HG02870 (cell line): ENCODE measurements around the gene LRRC19.

Experiments
- ATAC-seq: cut with Tn5 transposase; IDR thresholded peaks from one replicate; pipeline ENCODE4 v1.9.1; 2021; ENCODE audit warnings: mild to moderate bottlenecking, moderate library complexity; ENCODE audit not compliant: unreplicated experiment

Gene LRRC19

GRCh38 chr9:27005491-27005890, at the start of gene LRRC19:
Gene LRRC19, minus strand, starts transcription at chr9:27005672. Its CDS starts 5,978 bp downstream, at chr9:26999694.
- no peak for ATAC-seq

- no peak for ATAC-seq
These were observed 49.4 kb upstream of the LRRC19 start for GRCh38 chr9:27054841-27055240.

GRCh38 chr9:27054125-27054524, 48.7 kb upstream of the LRRC19 start:
- ATAC-seq: no peak

GRCh38 chr9:27053369-27054022, 48.0 kb upstream of the LRRC19 start:
- ATAC-seq: no peak

- no peak for ATAC-seq
These were observed 41.7 kb upstream of the LRRC19 start for GRCh38 chr9:27047136-27047535.

GRCh38 chr9:27043176-27043575, 37.7 kb upstream of the LRRC19 start:
- ATAC-seq: no peak

GRCh38 chr9:27042476-27042875, 37.0 kb upstream of the LRRC19 start:
- no peak for ATAC-seq

GRCh38 chr9:27041746-27042145, 36.3 kb upstream of the LRRC19 start:
- ATAC-seq: no peak

GRCh38 chr9:27037499-27037898, 32.0 kb upstream of the LRRC19 start:
- ATAC-seq: no peak

- peak; percentile 91 for ATAC-seq
These were observed 28.4 kb upstream of the LRRC19 start for GRCh38 chr9:27033815-27034403.

GRCh38 chr9:27029186-27029585, 23.7 kb upstream of the LRRC19 start:
- no peak for ATAC-seq

- no peak for ATAC-seq
These were observed 17.4 kb upstream of the LRRC19 start for GRCh38 chr9:27022920-27023319.

GRCh38 chr9:27019589-27019988, 14.1 kb upstream of the LRRC19 start:
- no peak for ATAC-seq

- no peak for ATAC-seq
These were observed 1.9 kb downstream of the LRRC19 start for GRCh38 chr9:27003426-27004077.

GRCh38 chr9:26995810-26996209, 9.7 kb downstream of the LRRC19 start:
- no peak for ATAC-seq

- peak; percentile 57 for ATAC-seq
These were observed 22.1 kb downstream of the LRRC19 start for GRCh38 chr9:26983340-26983739.

GRCh38 chr9:26975728-26976707, 29.5 kb downstream of the LRRC19 start:
- no peak for ATAC-seq

GRCh38 chr9:26974927-26975326, 30.5 kb downstream of the LRRC19 start:
- ATAC-seq: no peak

- ATAC-seq: no peak
These were observed 31.5 kb downstream of the LRRC19 start for GRCh38 chr9:26973989-26974388.

GRCh38 chr9:26971721-26972120, 33.8 kb downstream of the LRRC19 start:
- ATAC-seq: no peak

GRCh38 chr9:26956860-26957233, 48.6 kb downstream of the LRRC19 start:
- ATAC-seq: no peak
